ENCODE results near the gene LENG9.

Gene LENG9

GRCh38 chr19:54436031-54436523 is 27.5 kb downstream of the LENG9 start:
- DNase-seq = no peak

GRCh38 chr19:54435551-54436016 is 28.0 kb downstream of the LENG9 start:
- no peak for DNase-seq

DNA sequence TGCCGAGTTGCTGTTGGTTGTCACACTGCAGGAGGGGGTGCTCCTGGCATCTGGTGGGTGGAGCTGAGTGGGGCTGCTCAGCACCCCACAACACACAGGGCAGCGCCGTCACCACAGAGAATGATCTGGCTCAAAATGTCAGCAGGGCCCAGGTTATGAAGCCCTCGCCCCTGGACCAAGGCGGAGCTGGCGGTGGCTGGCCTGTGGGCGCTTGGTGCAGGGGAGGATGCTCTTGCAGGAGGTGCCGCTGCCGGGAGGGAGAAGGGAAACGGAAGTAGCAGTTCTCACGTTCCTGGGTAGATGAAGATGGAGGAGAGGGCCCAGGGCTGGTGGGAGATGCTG is 28.7 kb downstream of the LENG9 start:
- DNase-seq = no peak

DNA sequence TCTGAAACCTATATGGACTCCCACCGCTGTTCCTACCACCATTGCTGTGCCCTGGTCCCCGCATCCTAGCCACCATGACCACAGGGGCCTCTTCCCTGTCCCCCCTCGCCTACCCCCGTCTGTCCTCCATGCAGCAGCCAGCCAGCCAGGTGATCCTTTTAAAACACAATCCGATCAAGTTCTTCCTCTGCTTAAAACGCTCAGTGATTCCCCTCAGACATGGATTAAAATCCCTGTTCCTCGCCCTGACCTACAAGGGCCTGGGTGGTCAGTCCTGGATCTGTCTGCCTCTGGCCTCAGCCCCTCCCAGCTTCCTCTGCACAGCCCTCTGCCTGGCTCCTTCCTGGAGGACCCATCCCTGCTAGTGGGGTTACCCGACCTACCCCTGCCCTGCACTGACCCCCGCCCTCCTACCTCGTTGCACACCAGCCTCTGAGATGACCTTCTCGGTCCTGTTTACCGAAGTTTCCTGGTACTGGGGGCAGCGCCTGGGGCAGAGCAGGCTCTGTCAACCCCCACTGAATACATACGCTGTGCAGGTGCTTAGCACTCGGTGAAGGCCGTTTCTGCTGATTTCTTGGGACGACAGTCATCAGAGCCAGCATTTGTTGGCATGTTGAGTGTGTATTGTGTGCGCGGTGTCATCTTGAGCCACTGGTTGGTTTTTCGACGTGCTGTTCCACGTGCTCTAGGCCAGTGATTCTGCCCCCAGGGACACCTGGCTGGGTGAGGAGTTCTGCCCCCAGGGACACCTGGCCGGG is 29.3 kb downstream of the LENG9 start:
- no peak for DNase-seq

DNA sequence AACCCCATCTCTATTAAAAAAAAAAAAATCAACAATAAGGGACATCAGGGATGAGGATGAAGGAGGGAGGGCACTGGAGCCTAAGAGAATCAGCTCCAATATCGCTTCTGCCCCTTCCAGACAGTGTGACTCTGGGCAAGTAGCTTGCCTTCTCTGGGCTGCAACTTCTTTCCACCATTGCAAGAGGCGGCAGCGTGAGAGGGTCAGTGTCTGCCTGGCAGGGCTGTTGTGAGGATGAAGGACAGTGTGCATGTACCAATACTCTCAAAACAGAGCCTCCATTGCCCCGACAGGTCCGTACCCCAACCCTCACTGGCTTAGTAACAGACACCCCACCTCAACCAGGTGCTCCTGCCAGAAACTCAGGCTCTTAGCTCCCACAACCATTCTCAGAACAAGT is 29.9 kb downstream of the LENG9 start:
- DNase-seq = no peak

- DNase-seq = no peak
Measured at GRCh38 chr19:54432144-54432738, 31.3 kb downstream of the LENG9 start.

GRCh38 chr19:54431255-54431838 is 32.2 kb downstream of the LENG9 start:
- no peak for DNase-seq

GRCh38 chr19:54430306-54431254 is 33.0 kb downstream of the LENG9 start:
- DNase-seq = no peak

DNA sequence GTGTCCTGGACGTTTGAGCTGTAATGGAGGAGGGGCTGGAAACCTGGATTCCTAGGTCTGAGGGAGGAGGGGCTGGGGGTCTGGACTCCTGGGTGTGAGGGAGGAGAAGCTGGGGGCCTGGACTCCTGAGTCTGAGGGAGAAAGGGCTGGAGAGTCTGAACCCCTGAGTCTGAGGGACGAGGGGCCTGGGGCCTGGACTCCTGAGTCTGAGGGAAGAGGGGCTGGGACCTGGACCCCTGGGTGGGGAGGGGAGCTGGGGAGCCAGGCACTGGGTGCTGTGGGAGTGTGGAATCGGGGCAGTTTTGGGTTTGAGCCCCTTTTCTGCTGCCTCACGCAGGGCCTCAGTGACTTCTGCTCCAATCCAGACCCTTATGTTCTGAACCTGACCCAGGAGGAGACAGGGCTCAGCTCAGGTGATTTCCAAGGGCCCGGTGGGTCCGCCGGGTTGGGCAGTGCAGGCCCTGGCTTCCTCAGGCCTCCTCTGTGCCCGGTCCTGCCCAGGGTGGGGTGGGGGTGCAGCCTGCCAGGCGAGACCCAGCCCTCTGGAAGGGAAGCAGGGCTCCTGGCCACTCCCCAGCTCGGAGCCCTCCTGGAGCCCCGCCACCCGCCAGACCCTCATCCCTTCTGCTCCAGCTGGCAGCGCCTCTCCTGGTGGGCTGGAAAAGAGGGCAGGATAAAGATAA is 33.9 kb downstream of the LENG9 start:
- no peak for DNase-seq

- no peak for DNase-seq
Measured at GRCh38 chr19:54429176-54429495, 34.4 kb downstream of the LENG9 start.

DNA sequence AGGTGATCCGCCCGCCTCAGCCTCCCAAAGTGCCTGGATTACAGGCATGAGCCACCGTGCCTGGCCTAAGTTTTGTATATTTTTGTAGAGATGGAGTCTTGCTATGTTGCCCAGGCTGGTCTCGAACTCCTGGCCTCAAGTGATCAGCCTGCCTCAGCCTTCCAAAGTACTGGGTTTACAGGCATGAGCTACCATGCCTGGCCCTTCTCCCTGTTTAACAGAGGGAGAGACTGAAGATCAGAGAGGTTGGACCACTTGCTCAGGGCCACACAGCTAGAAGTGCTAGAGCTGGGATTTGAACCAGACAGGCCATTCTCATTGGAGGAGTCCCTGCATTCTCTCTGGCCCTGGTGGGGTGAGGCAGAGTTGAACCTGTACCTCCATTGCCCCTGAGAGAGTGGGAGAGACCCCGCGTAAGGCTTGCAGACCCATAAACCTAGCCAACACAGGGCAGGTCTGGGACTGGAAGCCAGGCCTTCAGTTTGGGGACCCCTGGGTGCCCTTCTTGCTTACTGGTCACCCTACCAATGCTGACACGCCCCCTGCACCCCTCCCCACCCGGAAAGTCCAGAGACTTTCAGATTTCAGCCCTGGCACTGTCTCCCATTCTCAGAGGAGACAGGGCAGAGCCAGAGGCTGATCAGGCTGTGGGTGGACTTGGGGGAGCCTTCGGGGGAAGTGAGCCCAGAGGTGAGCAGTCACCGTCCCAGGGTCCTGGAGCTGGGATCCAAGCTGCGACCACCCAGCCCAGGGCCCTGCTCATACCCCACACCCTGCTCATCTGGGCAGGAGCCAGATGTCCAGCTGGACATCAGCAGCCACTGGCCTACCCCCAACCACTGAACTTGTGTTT is 35.0 kb downstream of the LENG9 start:
- DNase-seq = no peak

GRCh38 chr19:54427586-54427985 is 36.0 kb downstream of the LENG9 start:
- DNase-seq = no peak

GRCh38 chr19:54426291-54426931 is 37.2 kb downstream of the LENG9 start:
- DNase-seq = no peak

GRCh38 chr19:54425382-54425723 is 38.2 kb downstream of the LENG9 start:
- DNase-seq = no peak

DNA sequence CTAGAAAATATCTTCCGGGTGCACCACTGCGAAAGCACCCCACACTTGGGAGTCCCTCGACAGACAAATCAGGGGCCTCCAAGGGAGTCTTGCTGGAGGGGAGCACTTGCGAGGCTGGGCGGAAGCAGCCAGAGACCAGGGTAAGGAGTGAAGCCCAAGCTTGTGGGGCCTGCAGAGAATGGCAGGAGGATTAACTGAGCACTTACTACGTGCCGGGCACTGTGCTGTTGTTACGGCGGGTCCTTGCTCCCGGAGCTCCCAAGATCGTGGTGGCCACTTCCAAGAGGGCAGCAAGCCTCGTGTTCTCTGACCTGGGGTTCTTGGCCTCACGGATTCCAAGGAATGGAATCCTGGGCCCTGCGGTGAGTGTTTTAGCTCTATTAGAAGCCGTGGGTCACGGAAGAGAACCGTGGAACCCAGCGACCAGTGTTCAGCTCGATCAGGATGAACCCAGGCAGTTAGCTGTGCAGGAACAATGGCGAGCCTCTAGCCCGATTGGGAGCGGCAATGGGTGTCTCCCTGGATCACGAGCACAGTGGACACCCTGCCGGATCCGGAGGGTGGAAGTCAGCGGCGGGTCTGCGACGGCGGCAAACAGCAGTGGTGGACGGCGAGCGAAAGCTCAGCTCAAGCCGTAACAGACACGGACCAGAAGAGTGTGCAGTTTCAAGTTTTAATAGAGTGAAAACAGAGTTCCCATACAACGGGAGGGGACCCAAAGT is 38.8 kb downstream of the LENG9 start:
- DNase-seq = no peak

DNA sequence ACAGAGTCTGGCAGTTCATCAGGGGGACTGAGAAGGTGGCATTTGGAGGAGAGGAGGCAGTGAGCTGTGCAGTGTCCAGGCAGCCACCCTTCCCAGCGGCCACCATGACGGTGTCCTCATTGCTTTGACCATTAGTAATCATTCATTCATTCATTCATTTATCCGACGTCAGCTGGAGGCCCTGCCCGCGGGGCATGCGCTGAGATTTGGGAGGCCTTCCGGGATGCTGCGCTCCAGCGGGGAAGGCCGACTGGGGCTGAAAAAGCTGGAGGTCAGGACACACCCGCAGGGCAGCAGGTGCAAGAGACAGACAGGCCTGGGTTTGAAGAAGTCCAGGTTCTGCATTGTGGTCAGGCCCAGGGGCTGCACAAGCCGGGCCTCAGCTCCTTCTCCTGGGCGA is 39.4 kb downstream of the LENG9 start:
- DNase-seq = no peak

- DNase-seq = no peak
Measured at GRCh38 chr19:54422136-54422535, 41.4 kb downstream of the LENG9 start.

DNA sequence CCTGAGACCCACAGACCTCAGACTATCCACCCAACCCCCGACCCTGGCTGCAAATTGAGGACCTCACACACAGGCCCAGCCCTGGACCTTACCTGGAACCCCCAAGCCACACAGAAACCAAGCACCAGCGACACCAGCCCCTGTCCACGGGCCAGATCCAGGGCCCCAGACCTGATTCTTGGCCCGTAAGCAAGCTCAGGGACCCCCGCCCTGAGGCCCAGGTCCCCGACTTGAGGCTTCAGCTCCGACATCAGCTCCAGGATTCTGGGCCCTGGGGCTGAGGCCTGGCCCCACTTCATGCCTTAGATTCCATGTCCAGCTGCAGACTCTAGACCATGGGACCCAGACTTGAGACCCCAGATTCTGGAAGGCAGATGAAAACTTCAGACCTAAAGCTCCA is 42.1 kb downstream of the LENG9 start:
- no peak for DNase-seq

GRCh38 chr19:54421169-54421516 is 42.4 kb downstream of the LENG9 start:
- no peak for DNase-seq

- no peak for DNase-seq
Measured at GRCh38 chr19:54420383-54421168, 43.0 kb downstream of the LENG9 start.
